22Rv1 (cell line): ENCODE results near the gene KDM2A.
"Not testable (repeated sequence)": the region's sequence is repeated elsewhere in the genome, so short reads cannot be mapped to it uniquely, and the experiment has no call there.

ENCODE experiments used
- H3K27ac ChIP-seq: fragments of 450-650 bp; 2 replicates; pipeline ENCODE4 v1.5.1; 2017
- ZFX ChIP-seq: fragments of 450-650 bp; IDR thresholded peaks from 2 replicates; pipeline ENCODE4 v1.6.1; 2017; ENCODE audit warnings: antibody characterized with exemption, borderline replicate concordance
- TF ChIP-seq, protein P1 (sequence below): fragments of 450-650 bp; IDR thresholded peaks from 2 replicates; pipeline ENCODE4 v1.5.1; 2017; ENCODE audit warnings: mild to moderate bottlenecking

KDM2A gene

DNA sequence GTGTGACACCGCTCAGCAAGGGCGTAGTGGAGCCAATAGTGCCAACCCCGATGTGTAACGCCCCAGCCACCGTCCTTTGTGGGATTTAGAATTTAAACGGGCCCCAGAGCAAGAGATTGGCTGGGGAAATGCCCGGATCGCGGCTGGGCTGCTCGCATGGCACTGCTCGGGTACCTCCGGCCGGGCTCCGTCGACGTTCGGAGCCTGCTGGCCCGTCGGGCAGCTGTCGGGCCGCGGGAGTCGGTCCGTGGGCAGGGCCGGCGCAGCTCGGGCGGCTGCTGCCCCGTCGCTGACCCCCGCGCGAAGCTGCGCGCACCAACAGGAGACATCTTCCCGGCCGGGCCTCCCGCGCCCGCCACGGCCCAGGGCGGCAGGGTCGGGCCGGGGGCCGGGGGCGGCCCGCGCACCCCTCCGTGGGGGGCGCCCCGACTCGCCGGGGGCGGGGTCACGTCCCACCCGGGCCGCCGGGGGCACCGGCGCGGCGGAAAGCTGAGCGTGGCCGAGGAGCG, 1.3 kb upstream of the KDM2A start:
- TF ChIP-seq ZFX: no peak
- TF ChIP-seq, protein P1, sequence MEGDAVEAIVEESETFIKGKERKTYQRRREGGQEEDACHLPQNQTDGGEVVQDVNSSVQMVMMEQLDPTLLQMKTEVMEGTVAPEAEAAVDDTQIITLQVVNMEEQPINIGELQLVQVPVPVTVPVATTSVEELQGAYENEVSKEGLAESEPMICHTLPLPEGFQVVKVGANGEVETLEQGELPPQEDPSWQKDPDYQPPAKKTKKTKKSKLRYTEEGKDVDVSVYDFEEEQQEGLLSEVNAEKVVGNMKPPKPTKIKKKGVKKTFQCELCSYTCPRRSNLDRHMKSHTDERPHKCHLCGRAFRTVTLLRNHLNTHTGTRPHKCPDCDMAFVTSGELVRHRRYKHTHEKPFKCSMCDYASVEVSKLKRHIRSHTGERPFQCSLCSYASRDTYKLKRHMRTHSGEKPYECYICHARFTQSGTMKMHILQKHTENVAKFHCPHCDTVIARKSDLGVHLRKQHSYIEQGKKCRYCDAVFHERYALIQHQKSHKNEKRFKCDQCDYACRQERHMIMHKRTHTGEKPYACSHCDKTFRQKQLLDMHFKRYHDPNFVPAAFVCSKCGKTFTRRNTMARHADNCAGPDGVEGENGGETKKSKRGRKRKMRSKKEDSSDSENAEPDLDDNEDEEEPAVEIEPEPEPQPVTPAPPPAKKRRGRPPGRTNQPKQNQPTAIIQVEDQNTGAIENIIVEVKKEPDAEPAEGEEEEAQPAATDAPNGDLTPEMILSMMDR: no peak
- H3K27ac ChIP-seq: peak overlapping the region; percentile 81

DNA sequence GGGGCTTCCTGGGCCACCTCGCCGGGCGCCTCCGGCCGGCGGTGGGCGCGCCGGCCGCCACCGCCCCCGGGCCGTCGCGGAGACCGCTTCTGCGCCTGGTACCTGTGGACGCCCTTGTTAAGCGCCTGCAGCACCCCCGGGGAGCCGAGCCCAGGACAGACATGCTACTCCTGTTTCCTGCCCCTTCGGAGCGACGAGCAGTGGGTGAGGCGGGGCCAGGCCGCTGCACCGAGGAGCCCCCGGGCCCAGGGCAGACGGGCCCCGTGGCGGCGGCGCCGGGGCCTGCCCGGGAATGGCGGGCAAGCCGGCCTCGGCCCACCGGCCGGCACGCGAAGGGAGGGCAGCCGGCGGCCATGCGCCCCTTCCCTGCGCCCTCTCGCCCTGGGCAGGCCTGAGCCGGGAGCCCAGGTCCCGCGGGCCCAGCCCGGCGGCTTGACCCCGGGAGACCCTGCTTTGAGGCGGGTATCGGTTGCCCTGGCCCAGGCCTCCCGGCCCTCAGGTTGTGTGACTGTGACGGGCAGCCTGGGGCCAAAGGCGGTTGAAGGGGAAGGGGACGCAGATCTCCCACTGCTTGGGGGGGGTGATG, 789 bp upstream of the KDM2A start:
- peak overlapping the region; percentile 81 for H3K27ac ChIP-seq
- TF ChIP-seq, protein P1: no peak
- no peak for TF ChIP-seq ZFX

DNA sequence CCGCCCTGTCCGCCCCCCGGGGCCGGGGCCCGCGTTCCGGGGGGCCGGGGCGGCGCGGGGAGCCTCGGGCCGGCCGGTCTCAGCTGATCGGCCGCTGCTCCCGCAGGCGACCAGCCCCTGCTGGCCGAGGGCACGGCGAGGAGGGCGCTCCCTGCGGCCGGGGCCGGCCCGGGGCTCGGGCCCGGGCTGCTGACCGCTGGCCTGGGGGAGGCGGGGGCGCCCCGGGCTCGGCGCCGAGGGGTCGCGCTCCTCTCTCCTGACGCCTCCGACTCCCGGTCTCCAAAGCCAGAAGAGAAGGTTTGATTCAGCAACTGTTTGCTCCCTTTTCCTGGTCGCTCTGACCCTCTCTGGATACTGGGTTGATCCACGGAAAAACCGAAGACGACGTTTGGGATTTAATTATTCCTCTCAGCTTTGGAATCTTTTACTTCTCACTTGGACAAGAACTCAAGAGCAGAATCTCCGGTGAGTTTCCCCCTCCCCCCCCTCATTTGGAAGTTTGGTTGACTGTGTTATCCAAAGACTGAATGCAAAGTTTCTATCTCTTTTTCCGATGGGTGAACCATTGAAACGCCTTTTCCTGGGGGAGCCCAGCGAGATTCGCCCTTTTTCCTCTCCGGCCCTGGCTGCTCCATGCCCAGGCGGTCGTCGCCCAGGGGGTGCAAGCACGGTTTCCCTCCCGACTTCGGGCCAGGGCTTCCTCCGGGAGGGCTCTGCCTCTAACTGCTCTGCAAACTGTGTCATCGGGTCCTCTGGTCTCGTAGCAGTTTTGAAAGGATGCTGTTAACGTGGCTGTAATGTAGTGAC, 725 bp downstream of the KDM2A start:
- H3K27ac ChIP-seq: peak overlapping the region; percentile 81
- TF ChIP-seq, protein P1: no peak
- no peak for TF ChIP-seq ZFX

DNA sequence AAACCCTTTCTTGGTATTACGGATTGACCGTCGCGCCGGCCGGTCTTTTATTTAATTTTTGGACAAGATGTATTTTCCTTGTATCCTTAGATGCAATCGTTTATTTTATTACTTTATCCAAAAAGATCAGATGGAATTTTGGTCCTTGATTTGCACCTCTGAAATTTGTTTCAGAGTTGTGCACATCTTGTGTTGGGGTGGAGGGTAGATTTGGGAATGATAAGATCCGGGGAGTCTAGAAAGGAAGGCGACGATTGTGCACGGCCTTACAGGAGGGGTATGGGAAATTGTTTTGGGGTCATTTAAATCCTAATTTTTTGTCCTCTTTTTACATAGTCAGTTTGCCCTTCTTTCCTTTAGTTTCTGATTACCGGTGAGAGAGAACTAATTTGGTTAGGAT, 1.4 kb downstream of the KDM2A start:
- peak overlapping the region; percentile 81 for H3K27ac ChIP-seq

DNA sequence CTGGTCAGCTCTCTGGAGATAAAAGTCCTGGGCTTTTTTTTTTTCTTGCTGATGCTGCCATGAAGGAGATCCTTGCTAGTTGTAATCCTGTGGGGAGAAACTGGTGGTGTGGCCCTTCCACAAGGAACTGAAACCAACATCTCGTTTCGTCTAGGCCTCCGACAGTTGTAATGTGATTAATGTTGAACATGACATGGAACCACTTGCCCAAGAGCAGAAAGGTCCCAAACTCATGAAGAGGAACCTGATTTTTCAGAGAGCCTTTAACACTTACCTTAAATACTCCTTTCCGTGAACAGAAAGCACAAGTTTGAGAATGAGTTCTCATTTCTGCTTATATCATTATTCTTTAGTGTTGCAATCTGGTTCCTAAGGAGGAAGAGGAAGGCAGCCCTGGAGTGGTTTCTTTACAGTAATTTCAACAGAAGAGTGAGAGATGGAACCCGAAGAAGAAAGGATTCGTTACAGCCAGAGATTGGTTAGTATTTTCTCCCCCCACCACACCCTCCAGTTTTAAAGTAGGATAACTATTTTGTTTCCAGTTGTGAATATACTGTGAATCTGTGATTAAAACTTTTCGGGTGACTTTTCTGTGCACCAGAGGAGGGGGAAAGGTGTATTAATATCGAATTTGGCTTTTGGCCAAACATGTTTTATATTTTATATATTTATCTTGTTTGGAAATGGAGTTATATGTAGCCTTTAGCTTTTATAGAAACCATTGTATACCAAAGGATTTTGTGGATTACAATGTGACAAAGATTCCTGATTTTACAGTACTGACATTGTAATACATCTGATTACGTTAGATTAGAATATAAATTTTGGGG, 2.0 kb downstream of the KDM2A start:
- no peak for TF ChIP-seq ZFX
- TF ChIP-seq, protein P1: no peak
- peak overlapping the region; percentile 81; the same call in 1 of the 2 replicates for H3K27ac ChIP-seq

More for the DNA sequence above, 1.4 kb downstream of the KDM2A start:
- no peak for TF ChIP-seq ZFX
- TF ChIP-seq, protein P1: no peak

DNA sequence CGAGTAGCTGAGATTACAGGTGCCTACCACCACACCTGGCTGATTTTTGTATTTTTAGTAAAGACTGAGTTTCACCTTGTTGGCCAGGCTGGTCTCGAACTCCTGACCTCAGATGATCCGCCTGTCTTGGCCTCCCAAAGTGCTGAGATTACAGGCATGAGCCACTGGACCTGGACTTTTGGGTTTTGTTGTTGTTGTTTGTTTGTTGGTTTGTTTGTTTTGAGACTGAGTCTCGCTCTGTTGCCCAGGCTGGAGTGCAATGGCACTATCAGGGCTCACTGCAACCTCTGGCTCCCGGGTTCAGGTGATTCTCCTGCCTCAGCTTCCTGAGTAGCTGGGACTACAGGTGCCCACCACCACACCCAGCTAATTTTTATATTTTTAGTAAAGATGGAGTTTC, 4.7 kb downstream of the KDM2A start:
- not testable (repeated sequence) for H3K27ac ChIP-seq

DNA sequence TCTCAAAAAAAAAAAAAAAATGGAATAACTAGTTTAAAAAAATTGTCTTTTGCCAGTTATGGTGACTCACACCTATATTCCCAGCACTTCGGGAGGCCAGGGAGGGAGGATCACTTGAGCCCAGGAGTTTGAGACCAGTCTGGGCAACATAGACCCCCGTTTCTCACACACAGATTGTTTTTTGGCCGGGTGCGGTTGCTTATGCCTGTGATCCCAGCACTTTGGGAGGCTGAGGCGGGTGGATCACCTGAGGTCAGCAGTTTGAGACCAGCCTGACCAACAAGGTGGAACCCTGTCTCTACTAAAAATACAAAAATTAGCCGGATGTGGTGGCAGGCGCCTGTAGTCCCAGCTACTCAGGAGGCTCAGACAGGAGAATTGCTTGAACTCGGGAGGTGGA, 7.2 kb downstream of the KDM2A start:
- not testable (repeated sequence) for H3K27ac ChIP-seq

DNA sequence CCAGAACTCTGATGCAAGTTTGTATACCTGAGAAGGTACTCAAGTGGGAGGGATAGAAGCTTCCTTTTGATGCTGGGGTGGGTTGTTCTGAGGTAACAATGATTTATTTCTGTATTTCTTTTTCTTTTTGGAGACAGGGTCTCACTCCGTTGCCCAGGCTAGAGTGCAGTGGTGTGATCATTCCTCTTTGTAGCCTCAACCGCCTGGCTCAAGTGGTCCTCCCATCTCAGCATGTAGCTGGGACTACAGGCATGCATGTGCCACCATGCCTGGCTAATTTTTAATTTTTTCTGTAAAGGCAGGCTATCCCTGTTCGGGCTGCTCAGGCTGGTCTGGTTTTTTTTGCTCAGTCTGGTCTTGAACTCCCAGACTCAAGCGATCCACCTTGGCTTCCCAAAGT, 7.9 kb downstream of the KDM2A start:
- H3K27ac ChIP-seq: no peak overlapping the region
- no peak for TF ChIP-seq ZFX
- TF ChIP-seq, protein P1: no peak

DNA sequence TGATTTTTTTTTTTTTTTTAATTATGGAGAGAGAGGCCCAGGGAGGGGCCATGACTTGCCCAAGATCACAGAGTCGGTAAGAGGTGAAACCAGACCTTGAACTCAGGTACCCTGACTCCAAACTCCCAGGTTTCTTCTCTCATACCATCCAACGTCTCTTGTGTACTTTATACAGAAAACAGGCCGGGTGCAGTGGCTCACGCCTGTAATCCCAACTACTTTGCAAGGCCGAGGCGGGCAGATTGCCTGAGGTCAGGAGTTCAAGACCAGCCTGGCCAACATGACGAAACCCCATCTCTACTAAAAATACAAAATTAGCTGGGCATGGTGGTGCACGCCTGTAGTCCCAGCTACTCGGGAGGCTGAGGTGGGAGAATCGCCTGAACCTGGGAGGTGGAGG, 11.8 kb downstream of the KDM2A start:
- not testable (repeated sequence) for H3K27ac ChIP-seq
